ENCODE measurements around the gene RLN2.

RLN2 gene

DNA sequence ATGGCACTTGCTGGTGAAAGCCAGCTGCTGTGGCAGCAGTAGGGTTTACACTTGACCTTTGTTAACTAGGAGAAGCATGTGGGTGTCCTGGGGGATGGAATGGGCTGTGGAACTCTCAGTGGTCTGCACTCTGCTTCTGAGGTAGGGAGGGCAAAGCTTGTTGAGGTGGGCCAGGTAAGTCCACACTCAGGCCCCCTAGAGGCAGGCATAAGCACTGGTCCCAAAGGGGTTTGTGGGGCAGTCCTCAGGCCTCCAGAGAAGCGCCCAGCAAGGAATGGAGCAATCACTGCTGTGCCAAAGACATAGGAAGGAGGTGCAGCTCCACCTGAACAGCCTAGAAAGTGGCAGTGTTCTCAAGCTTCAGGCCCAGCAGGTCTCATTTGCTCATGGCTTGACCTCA is 38.6 kb downstream of the RLN2 start:
- DNase-seq (ENCODE audit: low read depth) = no peak

DNA sequence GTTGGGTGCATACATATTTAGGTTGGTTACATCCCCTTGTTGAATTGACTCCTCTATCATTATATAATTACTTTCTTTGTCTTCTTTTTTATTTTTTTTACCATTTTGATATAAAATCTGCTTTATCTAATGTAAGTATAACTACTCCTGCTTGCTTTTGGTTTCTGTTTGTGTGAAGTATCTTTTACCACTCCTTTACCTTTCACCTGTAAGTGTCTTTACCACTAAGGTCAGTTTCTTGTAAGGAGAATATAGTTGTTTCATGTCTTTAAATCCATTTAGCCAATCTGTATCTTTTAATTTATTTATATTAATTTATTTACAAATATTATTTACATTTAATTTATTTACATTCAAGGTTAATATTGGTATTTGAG is 40.3 kb downstream of the RLN2 start:
- no peak for DNase-seq (ENCODE audit: low read depth)

DNA sequence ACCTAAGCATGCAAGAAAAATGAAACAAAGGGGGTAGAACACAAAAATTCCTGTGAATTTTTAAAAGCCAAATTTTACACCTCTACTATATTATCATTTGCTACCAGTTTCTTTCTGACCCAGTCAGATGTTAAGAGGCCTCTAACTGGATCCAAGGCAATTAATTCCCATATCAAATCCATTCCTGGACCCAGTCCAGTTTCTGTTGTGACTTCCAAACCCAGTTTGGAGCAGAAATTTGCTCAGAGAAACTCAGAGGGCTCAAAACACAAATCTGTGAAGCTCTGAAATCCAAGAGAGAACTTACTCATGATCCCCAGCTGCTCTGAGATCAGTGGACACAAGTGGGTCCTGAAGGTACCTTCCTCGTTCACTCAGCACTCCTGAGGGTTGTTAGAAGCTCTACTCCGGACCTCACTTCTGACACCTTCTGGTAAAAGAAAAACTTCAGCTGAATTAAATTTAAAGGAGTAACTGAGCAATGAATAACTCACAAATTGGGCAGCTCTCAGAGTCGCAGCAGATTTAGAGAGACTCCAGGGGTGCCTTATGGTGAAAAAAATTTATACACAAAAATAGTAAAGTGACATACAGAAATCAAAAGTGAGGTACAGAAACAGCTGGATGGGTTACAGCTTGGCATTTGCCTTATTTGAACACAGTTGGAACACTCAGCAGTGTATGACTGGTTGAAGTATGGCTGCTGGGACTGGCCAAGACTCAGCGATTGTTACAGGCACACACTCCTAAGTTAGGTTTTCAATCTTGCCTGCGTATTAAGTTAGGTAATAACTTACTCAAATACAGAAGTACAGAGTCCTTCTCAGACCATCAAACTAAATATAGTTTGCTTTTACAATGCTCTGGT is 40.9 kb downstream of the RLN2 start:
- no peak for DNase-seq (ENCODE audit: low read depth)
